ENCODE data around the gene SOS1.
A peak's percentile ranks its signal among the peaks of the same experiment; 100 is the strongest.

Gene SOS1

GRCh38 chr2:39124746-39125057 lies 3.9 kb upstream of the SOS1 start:
- DNase-seq, result peak; percentile 82 to 87
- no peak for TF ChIP-seq POLR2A (IDR thresholded peaks at IDR 0.05; ENCODE audit: low read length)

GRCh38 chr2:39124000-39124745 lies 3.3 kb upstream of the SOS1 start:
- peak; percentile 96 for TF ChIP-seq POLR2A (IDR thresholded peaks at IDR 0.05; ENCODE audit: low read length)
- TF ChIP-seq GATA1 (IDR thresholded peaks at IDR 0.05; ENCODE audit: low read depth, low read length), result no peak

GRCh38 chr2:39123436-39123999 lies 2.7 kb upstream of the SOS1 start:
- no peak for DNase-seq
- TF ChIP-seq POLR2A (IDR thresholded peaks at IDR 0.05; ENCODE audit: low read length) (no peak), GATA1 (IDR thresholded peaks at IDR 0.05; ENCODE audit: low read depth, low read length) (no peak)

More at GRCh38 chr2:39124000-39124745, 3.3 kb upstream of the SOS1 start:
- DNase-seq, result peak; percentile 98

DNA sequence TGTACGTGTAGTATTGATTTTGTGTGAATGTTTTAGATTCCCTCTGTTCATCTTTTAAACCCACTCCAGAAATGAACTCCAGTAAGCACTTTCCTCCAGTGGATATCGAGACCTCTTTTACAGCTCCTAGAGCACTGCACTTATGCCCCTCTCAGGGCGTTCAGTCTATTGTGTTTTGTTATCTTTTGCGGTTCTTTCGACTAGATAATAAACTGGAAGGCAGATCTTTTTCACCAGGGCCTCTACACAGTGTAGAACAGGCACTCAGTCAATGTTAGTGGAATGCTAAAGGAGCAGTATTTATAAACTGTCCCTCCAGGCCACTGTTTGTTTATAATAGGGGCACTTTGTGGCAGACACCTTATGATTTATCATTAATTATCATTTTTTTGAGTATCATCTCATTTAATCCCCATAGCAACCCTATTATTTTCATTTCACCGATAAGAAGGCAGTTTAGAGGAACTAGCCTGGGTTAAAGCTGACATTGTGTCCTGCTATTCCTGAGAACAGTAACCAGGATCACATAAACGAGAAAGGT lies 742 bp upstream of the SOS1 start:
- peak in 1 of 2 experiments; percentile 79 for DNase-seq
- TF ChIP-seq POLR2A (IDR thresholded peaks at IDR 0.05; ENCODE audit: low read length), result peak; percentile 9
- no peak for TF ChIP-seq GATA1 (IDR thresholded peaks at IDR 0.05; ENCODE audit: low read depth, low read length)

DNA sequence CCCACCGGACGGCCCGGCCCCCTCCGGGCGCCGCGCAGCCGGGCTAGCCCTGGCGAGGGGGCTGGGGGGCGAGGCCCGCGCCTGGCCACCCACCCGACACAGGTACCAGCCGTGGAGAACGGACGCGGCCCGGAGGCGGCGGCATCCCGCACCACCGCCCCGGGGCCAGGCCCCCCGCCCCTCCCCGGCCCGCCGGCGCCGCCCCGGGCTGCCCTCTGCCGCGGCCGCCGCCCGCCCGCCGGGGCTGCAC lies 405 bp downstream of the SOS1 start:
- no peak for DNase-seq
- TF ChIP-seq GATA1 (IDR thresholded peaks at IDR 0.05; ENCODE audit: low read depth, low read length) (no peak), POLR2A (IDR thresholded peaks at IDR 0.05; ENCODE audit: low read length) (no peak)

GRCh38 chr2:39119732-39120520 lies 925 bp downstream of the SOS1 start:
- TF ChIP-seq POLR2A (IDR thresholded peaks at IDR 0.05; ENCODE audit: low read length) (peak; percentile 22), GATA1 (IDR thresholded peaks at IDR 0.05; ENCODE audit: low read depth, low read length) (no peak)
- peak; percentile 76 to 85 for DNase-seq

- TF ChIP-seq POLR2A (IDR thresholded peaks at IDR 0.05; ENCODE audit: low read length) (no peak), GATA1 (IDR thresholded peaks at IDR 0.05; ENCODE audit: low read depth, low read length) (no peak)
- DNase-seq, result peak; percentile 45 to 62
Measured at GRCh38 chr2:39118786-39119499, 1.9 kb downstream of the SOS1 start.

GRCh38 chr2:39115556-39115955 lies 5.3 kb downstream of the SOS1 start:
- DNase-seq, result no peak
- no peak for TF ChIP-seq POLR2A (IDR thresholded peaks at IDR 0.05; ENCODE audit: low read length)
- no peak for TF ChIP-seq GATA1 (IDR thresholded peaks at IDR 0.05; ENCODE audit: low read depth, low read length)

GRCh38 chr2:39114771-39115170 lies 6.1 kb downstream of the SOS1 start:
- TF ChIP-seq GATA1 (IDR thresholded peaks at IDR 0.05; ENCODE audit: low read depth, low read length), result no peak
- no peak for TF ChIP-seq POLR2A (IDR thresholded peaks at IDR 0.05; ENCODE audit: low read length)
- DNase-seq, result no peak

DNA sequence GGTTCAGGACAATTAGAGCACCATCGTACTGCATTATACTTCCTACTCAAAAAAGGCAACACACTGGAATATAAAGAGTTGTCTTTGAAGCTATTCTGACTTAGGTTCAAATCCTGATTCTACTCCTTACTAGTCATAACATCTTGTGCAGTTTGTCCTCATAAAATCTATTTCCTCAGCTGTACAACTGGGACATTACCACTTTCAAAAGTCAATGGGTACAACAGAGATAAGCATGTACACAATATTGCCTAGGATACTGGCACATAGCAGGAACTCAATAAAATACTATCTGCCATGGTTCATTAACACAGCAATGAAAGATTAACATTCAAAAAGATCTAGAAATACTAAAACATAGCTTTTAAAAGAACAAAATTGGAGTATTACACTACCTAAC lies 11.3 kb downstream of the SOS1 start:
- TF ChIP-seq GATA1 (IDR thresholded peaks at IDR 0.05; ENCODE audit: low read depth, low read length) (no peak), POLR2A (IDR thresholded peaks at IDR 0.05; ENCODE audit: low read length) (no peak)
- peak in 1 of 2 experiments; percentile 16 for DNase-seq

- DNase-seq, result no peak
- TF ChIP-seq GATA1 (IDR thresholded peaks at IDR 0.05; ENCODE audit: low read depth, low read length), result no peak
- no peak for TF ChIP-seq POLR2A (IDR thresholded peaks at IDR 0.05; ENCODE audit: low read length)
Measured at GRCh38 chr2:39108377-39108776, 12.5 kb downstream of the SOS1 start.

GRCh38 chr2:39107724-39108273 lies 13.1 kb downstream of the SOS1 start:
- DNase-seq, result peak in 1 of 2 experiments; percentile 13
- no peak for TF ChIP-seq GATA1 (IDR thresholded peaks at IDR 0.05; ENCODE audit: low read depth, low read length)
- no peak for TF ChIP-seq POLR2A (IDR thresholded peaks at IDR 0.05; ENCODE audit: low read length)

DNA sequence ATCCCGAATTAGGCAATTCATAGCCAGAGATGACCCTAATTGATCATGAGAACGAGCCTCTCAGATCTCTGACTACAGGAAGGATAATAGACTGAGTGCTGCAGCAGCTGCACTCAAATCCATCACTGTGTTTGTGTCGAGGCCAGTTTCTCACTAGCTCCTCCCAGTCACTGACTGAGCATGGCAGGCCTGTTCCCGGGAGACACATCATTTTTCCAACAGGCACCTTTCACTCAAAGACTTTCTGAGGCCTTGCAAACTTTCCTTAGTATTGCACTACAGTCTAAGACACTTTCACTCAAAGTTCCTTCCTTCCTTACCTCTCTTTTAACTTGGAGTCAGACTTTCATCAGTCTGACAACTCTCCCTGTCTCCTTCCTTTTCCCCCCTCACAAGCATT lies 13.7 kb downstream of the SOS1 start:
- DNase-seq, result no peak
- TF ChIP-seq GATA1 (IDR thresholded peaks at IDR 0.05; ENCODE audit: low read depth, low read length) (no peak), POLR2A (IDR thresholded peaks at IDR 0.05; ENCODE audit: low read length) (no peak)
